HepG2 (cell line): ENCODE data around the gene DIAPH1. TPM values are rescaled to one million over a fixed set of nuclear protein-coding genes. Genes with fewer than 3 reads are reported as not detected.

Experiments
- ATAC-seq: fragments of 200-7000 bp; cut with Tn5 transposase; 3 replicates; pipeline ENCODE4 v1.9.1; 2020; ENCODE audit warnings: mild to moderate bottlenecking, moderate library complexity
- BruUV-seq: library from RNA; stranded (reverse); fragments of 400-500 nt; replicated peaks from 2 replicates; lab custom pipeline; 2021; lab: Mats Ljungman, UMichigan
- CTCF ChIA-PET: fragments of 300-600 bp; formaldehyde crosslinking; extraction: SDS; loops from one replicate; lab custom pipeline; 2021; ENCODE audit warnings: low total read pairs, inconsistent platforms, low intra/inter-chr PET ratio; lab: Yijun Ruan, JAX
- POLR2A ChIA-PET: fragments of 350-600 bp; sonication (Branson Sonifier 250); formaldehyde crosslinking; loops from one replicate; lab custom pipeline; 2020; ENCODE audit warnings: antibody characterized with exemption, inconsistent platforms; lab: Yijun Ruan, JAX
- DNase-seq: peaks from one replicate; pipeline ENCODE4 v3.0.0-alpha.2; 2015; ENCODE audit warnings: low spot score
- FAIRE-seq: peaks from 3 replicates; lab custom pipeline; 2011; peaks lifted over from hg19 to GRCh38; lab: Jason Lieb, UNC
- H2AFZ ChIP-seq: one replicate; pipeline ENCODE4 v1.6.1; 2011; ENCODE audit warnings: low read length, inconsistent platforms
- H3K27ac ChIP-seq: fragments of 300-600 bp; 3 replicates; pipeline ENCODE4 v1.8.0; 2011; ENCODE audit warnings: mixed run types, mild to moderate bottlenecking, mixed read lengths, low read length, inconsistent platforms; ENCODE audit not compliant: insufficient read depth; ENCODE audit errors: extremely low read length
- H3K27me3 ChIP-seq, 2 experiments: fragments of 200-600 bp in 1 of 2; 2 replicates in 1 of 2; 3 replicates in 1 of 2; pipeline versions ENCODE4 v1.6.0 to v1.8.0; 2011; ENCODE audit warnings: low read length in 2 of 2, mild to moderate bottlenecking in 2 of 2, moderate library complexity in 2 of 2, inconsistent platforms in 1 of 2; ENCODE audit not compliant: insufficient read depth in 2 of 2, control insufficient read depth in 1 of 2
- H3K36me3 ChIP-seq, 2 experiments: fragments of 200-600 bp in 1 of 2; replicated peaks in 1 of 2; 2 replicates in 1 of 2; 3 replicates in 1 of 2; pipeline versions ENCODE4 v1.5.1 to v1.8.0; 2011; ENCODE audit warnings: low read length in 2 of 2, inconsistent platforms in 1 of 2; ENCODE audit not compliant: insufficient read depth in 2 of 2, control insufficient read depth in 1 of 2
- H3K4me1 ChIP-seq: 2 replicates; pipeline ENCODE4 v1.5.1; 2012; ENCODE audit warnings: low read length, inconsistent platforms; ENCODE audit not compliant: insufficient read depth
- H3K4me2 ChIP-seq: 2 replicates; pipeline ENCODE4 v1.6.0; 2011; ENCODE audit warnings: low read depth, low read length, inconsistent platforms
- H3K4me3 ChIP-seq, 3 experiments: fragments of 200-600 bp in 1 of 3; sonication (generic), shearing (Covaris generic) in 1 of 3; replicated peaks in 1 of 3; 2 replicates each; pipeline ENCODE4 v1.5.1; 2011 to 2016; ENCODE audit warnings: low read length in 3 of 3, inconsistent platforms in 2 of 3, low read depth in 2 of 3, mild to moderate bottlenecking in 2 of 3, control low read depth in 1 of 3, mixed read lengths in 1 of 3; ENCODE audit not compliant: insufficient read depth in 1 of 3
- H3K79me2 ChIP-seq: one replicate; pipeline ENCODE4 v1.6.1; 2011; ENCODE audit warnings: low read length, inconsistent platforms; ENCODE audit not compliant: insufficient read depth
- H3K9ac ChIP-seq: 2 replicates; pipeline ENCODE4 v1.6.0; 2011; ENCODE audit warnings: mild to moderate bottlenecking, low read depth, low read length, inconsistent platforms; ENCODE audit not compliant: insufficient read depth
- H3K9me3 ChIP-seq: 2 replicates; pipeline ENCODE4 v1.5.1; 2012; ENCODE audit warnings: mild to moderate bottlenecking, low read length
- H4K20me1 ChIP-seq: 2 replicates; pipeline ENCODE4 v1.6.0; 2011; ENCODE audit warnings: inconsistent platforms, mild to moderate bottlenecking, low read length, moderate library complexity; ENCODE audit not compliant: insufficient read depth
- HMG20A ChIP-seq: IDR thresholded peaks from 2 replicates; pipeline ENCODE4 v1.6.1; 2016; ENCODE audit warnings: borderline replicate concordance
- RFX1 ChIP-seq: fragments of 450-650 bp; IDR thresholded peaks from 2 replicates; pipeline ENCODE4 v1.6.1; 2017
- SOX13 ChIP-seq, 3 experiments: fragments of 450-650 bp in 1 of 3; sonication (generic) in 1 of 3; formaldehyde crosslinking in 1 of 3; IDR thresholded peaks in 2 of 3; conservative IDR thresholded peaks in 1 of 3; 2 replicates each; pipeline versions ENCODE4 v1.5.0 to v1.6.1; 2016 to 2020; ENCODE audit warnings: antibody characterized with exemption in 1 of 3, mild to moderate bottlenecking in 1 of 3, missing compliant biosample characterization in 1 of 3, missing genetic modification reagents in 1 of 3, moderate library complexity in 1 of 3
- whole genome bisulfite sequencing: methylation state at CpG from one replicate; pipeline ENCODE4 v1.1.6; 2017; ENCODE audit warnings: low lambda C conversion rate; 5-methylcytosine and 5-hydroxymethylcytosine counted together
- in situ Hi-C: cut with HindIII; loops from 2 replicates; pipeline ENCODE4 v1.10.0; 2017; ENCODE audit warnings: low pct_unique_long_range_greater_than_20kb; ENCODE audit not compliant: extremely low pct_ligation_motif_present
- intact Hi-C: fragments of 100-400 bp; cut with micrococcal nuclease; formaldehyde crosslinking; loops from one replicate; pipeline ENCODE4 v1.10.0; 2022; ENCODE audit not compliant: unreplicated experiment
- polyA plus RNA-seq, 8 experiments: library from polyadenylated mRNA; depleted of rRNA in 3 of 8; stranded (reverse) in 7 of 8; unstranded in 1 of 8; fragments of >200 nt; fragmentation: Illumina TruSeq in 4 of 8; extraction: Trizol in 4 of 8; gene quantifications; 2 replicates each; pipeline versions ENCODE4 v1.2.1 to v1.2.3, GENCODE V29; 2011 to 2016; ENCODE audit warnings: low read depth in 4 of 8, missing spikeins in 1 of 8, mixed read lengths in 1 of 8; ENCODE audit not compliant: insufficient read depth in 1 of 8
- total RNA-seq, 5 experiments: library from RNA; depleted of rRNA; stranded (reverse); fragments of >200 nt; fragmentation: Illumina TruSeq; extraction: Trizol; gene quantifications; 2 replicates each; pipeline ENCODE4 v1.2.3, GENCODE V29; 2016; ENCODE audit warnings: low read depth in 1 of 5
- TF ChIP-seq, protein P1 (sequence below): sonication (generic); formaldehyde crosslinking; IDR thresholded peaks from 2 replicates; pipeline ENCODE4 v1.4.0; 2020; ENCODE audit warnings: mild to moderate bottlenecking, missing genetic modification reagents
- TF ChIP-seq, protein P2 (sequence below): sonication (generic); formaldehyde crosslinking; conservative IDR thresholded peaks from 2 replicates; pipeline ENCODE4 v1.8.1; 2023; ENCODE audit warnings: missing genetic modification reagents

The DIAPH1 gene
- total and polyA plus RNA-seq, 2 of the 13 experiments (the other 11 are each of a cell fraction or from before 2014, with no cell fraction given): 25.1 to 33.9 TPM

- TF ChIP-seq SOX13 (IDR thresholded peaks at IDR 0.05) (0 out of 2 replicates have a peak, but pooled peaks have one; percentile 53), SOX13 (CRISPR knock-in tag; conservative IDR thresholded peaks at IDR 0.05 in 1 of 2, IDR thresholded peaks at IDR 0.05 in 1 of 2) (peak in 1 of 2 experiments; percentile 87; a peak in 2 of 4 replicates), HMG20A (CRISPR knock-in tag) (0 out of 2 replicates have a peak, but pooled peaks have one; percentile 25)
Measured at GRCh38 chr5:141521244-141521781, 97.5 kb downstream of the DIAPH1 start (continued).

- Histone ChIP-seq H3K4me1 (peaks cover 18% of the 10 kb centered on the region), H2AFZ (no peak overlapping the region), H3K27me3 (no peaks in the 10 kb centered on the region), H3K27ac (no peak overlapping the region), H3K4me3 (no peak overlapping the region), H3K79me2 (no peaks in the 10 kb centered on the region), H4K20me1 (peaks cover 5% of the 10 kb centered on the region; the same call in 1 of the 2 replicates), H3K9ac (no peak overlapping the region), H3K36me3 (peaks cover 28 to 83% of the 10 kb centered on the region in 2 experiments), H3K9me3 (no peaks in the 10 kb centered on the region), H3K4me2 (no peak overlapping the region)
- no peak for DNase-seq
- CTCF ChIA-PET: no interaction called here
- BruUV-seq: no TSS peak
- no peak for FAIRE-seq
- intact Hi-C loops: loop anchor here (5.0 to 10.0 kb wide), 2 partner anchors 165 to 298 kb away; partner anchors contain the start of genes PCDHB14, PCDHGA4, PCDHGB1 and PCDHGB2
- in situ Hi-C loops: loop anchor here (5.0 to 10.0 kb wide), 2 partner anchors 103 to 165 kb away; partner anchors contain the start of genes PCDHGA4, PCDHGB1, PCDHGB2 and PCDHGB7
- POLR2A ChIA-PET: no interaction called here
- no peak for ATAC-seq
- WGBS: 96% methylated on average over 3 of the region's 3 CpGs
- TF ChIP-seq, protein P1, sequence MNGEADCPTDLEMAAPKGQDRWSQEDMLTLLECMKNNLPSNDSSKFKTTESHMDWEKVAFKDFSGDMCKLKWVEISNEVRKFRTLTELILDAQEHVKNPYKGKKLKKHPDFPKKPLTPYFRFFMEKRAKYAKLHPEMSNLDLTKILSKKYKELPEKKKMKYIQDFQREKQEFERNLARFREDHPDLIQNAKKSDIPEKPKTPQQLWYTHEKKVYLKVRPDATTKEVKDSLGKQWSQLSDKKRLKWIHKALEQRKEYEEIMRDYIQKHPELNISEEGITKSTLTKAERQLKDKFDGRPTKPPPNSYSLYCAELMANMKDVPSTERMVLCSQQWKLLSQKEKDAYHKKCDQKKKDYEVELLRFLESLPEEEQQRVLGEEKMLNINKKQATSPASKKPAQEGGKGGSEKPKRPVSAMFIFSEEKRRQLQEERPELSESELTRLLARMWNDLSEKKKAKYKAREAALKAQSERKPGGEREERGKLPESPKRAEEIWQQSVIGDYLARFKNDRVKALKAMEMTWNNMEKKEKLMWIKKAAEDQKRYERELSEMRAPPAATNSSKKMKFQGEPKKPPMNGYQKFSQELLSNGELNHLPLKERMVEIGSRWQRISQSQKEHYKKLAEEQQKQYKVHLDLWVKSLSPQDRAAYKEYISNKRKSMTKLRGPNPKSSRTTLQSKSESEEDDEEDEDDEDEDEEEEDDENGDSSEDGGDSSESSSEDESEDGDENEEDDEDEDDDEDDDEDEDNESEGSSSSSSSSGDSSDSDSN (CRISPR knock-in tag): no peak
- TF ChIP-seq RFX1: no peak
- TF ChIP-seq, protein P2, sequence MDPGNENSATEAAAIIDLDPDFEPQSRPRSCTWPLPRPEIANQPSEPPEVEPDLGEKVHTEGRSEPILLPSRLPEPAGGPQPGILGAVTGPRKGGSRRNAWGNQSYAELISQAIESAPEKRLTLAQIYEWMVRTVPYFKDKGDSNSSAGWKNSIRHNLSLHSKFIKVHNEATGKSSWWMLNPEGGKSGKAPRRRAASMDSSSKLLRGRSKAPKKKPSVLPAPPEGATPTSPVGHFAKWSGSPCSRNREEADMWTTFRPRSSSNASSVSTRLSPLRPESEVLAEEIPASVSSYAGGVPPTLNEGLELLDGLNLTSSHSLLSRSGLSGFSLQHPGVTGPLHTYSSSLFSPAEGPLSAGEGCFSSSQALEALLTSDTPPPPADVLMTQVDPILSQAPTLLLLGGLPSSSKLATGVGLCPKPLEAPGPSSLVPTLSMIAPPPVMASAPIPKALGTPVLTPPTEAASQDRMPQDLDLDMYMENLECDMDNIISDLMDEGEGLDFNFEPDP: no peak
Measured at GRCh38 chr5:141519605-141520565, 98.9 kb downstream of the DIAPH1 start.
